Measurements from ENCODE around the gene MPP1.
"Not testable (repeated sequence)": the region's sequence is repeated elsewhere in the genome, so short reads cannot be mapped to it uniquely, and the experiment has no call there.

MPP1 gene

GRCh38 chrX:154804957-154805695, at the start of gene MPP1:
Gene MPP1, minus strand, starts transcription at chrX:154805485. Its CDS starts 112 bp downstream, at chrX:154805373.
- peak; percentile 62 for DNase-seq

GRCh38 chrX:154850957-154851611, 45.8 kb upstream of the MPP1 start:
- no peak for DNase-seq

- peak; percentile 33 for DNase-seq
Measured at GRCh38 chrX:154840856-154841255, 35.6 kb upstream of the MPP1 start.

GRCh38 chrX:154836163-154836562, 30.9 kb upstream of the MPP1 start:
- DNase-seq = no peak

GRCh38 chrX:154834562-154834961, 29.3 kb upstream of the MPP1 start, which contains the start of gene SMIM9:
Gene SMIM9, minus strand, starts transcription at chrX:154834662. Its CDS starts 3,806 bp downstream, at chrX:154830856.
- DNase-seq = no peak

- no peak for DNase-seq
Measured at GRCh38 chrX:154833746-154834274, 28.5 kb upstream of the MPP1 start.

GRCh38 chrX:154829926-154830442, 24.7 kb upstream of the MPP1 start:
- no peak for DNase-seq

- no peak for DNase-seq
Measured at GRCh38 chrX:154829134-154829533, 23.8 kb upstream of the MPP1 start.

- no peak for DNase-seq
Measured at GRCh38 chrX:154828016-154828408, 22.7 kb upstream of the MPP1 start.

- DNase-seq = no peak
Measured at GRCh38 chrX:154827194-154828015, 22.1 kb upstream of the MPP1 start.

GRCh38 chrX:154825586-154825985, 20.3 kb upstream of the MPP1 start:
- DNase-seq = not testable (repeated sequence)

- no peak for DNase-seq
Measured at GRCh38 chrX:154824638-154825037, 19.4 kb upstream of the MPP1 start.

- DNase-seq = no peak
Measured at GRCh38 chrX:154822029-154822428, 16.7 kb upstream of the MPP1 start.

- no peak for DNase-seq
Measured at GRCh38 chrX:154821523-154821922, 16.2 kb upstream of the MPP1 start.

- no peak for DNase-seq
Measured at GRCh38 chrX:154819771-154820341, 14.6 kb upstream of the MPP1 start.

- no peak for DNase-seq
Measured at GRCh38 chrX:154818916-154819770, 13.9 kb upstream of the MPP1 start.

GRCh38 chrX:154817048-154817618, 11.8 kb upstream of the MPP1 start:
- DNase-seq = not testable (repeated sequence)

- not testable (repeated sequence) for DNase-seq
Measured at GRCh38 chrX:154816326-154816898, 11.1 kb upstream of the MPP1 start.

GRCh38 chrX:154815274-154815818, 10.1 kb upstream of the MPP1 start:
- no peak for DNase-seq

GRCh38 chrX:154813801-154814200, 8.5 kb upstream of the MPP1 start:
- no peak for DNase-seq

All from NCI-H2171 treated with DMSO at 0.1 percent for 48 hours (cell line).